Gastroesophageal sphincter (tissue), 3 donors: ENCODE data around the gene TRIM58.

ENCODE experiments used
- EP300 ChIP-seq: sonication (generic); formaldehyde crosslinking; IDR thresholded peaks from one replicate; pipeline ENCODE4 v1.6.1; 2017; ENCODE audit warnings: antibody characterized with exemption, mild to moderate bottlenecking
- POLR2A ChIP-seq, 2 donors: fragments of 450-650 bp; IDR thresholded peaks; one replicate each; pipeline ENCODE4 v1.6.1; 2017; ENCODE audit warnings: antibody characterized with exemption in 2 of 2, mild to moderate bottlenecking in 2 of 2, moderate library complexity in 1 of 2
- POLR2AphosphoS5 ChIP-seq: sonication (generic); formaldehyde crosslinking; IDR thresholded peaks from one replicate; pipeline ENCODE4 v1.6.1; 2017; ENCODE audit warnings: antibody characterized with exemption
- TF ChIP-seq, protein P1 (sequence below), 4 experiments: fragments of 200-600 bp in 2 of 4; fragments of 450-650 bp in 2 of 4; sonication (generic) in 1 of 4; IDR thresholded peaks; one replicate each; pipeline ENCODE4 v1.5.1; 2017 to 2019; ENCODE audit warnings: antibody characterized with exemption in 4 of 4, mild to moderate bottlenecking in 2 of 4, moderate library complexity in 2 of 4

DNA sequence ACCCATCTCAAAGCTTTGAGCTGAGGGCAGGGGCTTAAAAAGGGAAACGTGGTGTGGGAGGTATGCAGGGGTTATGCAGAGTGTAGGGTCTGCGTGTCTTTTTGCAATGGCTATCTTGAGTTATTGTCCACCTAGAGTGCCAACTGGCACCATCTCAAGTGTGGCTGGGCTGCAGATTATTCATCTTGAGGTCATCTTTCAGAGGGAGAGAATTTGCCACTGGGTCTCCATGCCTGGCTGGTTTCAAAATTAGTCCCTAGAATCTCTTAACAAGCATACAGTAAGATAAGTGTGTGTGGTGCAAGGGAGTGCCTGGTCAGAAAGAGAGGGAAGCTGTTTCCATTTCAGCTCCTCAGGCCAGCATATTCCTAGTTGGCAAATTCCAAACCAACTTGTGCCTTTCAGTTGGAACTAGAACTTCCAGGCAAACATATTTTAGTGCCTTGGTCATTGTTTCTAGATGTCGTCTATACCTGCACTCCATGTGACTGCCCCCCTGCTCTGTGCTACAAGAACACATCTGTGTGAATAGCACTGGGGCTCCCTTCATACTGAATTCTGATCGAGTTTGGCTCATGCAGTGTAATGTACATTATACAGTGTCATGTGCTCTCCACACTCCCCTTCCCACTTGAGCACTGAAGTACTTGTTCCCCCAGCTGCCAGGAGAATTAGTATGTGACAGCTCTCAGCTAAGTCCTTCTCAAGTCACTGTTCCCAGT is 58.1 kb downstream of the TRIM58 start:
- TF ChIP-seq, protein P1, sequence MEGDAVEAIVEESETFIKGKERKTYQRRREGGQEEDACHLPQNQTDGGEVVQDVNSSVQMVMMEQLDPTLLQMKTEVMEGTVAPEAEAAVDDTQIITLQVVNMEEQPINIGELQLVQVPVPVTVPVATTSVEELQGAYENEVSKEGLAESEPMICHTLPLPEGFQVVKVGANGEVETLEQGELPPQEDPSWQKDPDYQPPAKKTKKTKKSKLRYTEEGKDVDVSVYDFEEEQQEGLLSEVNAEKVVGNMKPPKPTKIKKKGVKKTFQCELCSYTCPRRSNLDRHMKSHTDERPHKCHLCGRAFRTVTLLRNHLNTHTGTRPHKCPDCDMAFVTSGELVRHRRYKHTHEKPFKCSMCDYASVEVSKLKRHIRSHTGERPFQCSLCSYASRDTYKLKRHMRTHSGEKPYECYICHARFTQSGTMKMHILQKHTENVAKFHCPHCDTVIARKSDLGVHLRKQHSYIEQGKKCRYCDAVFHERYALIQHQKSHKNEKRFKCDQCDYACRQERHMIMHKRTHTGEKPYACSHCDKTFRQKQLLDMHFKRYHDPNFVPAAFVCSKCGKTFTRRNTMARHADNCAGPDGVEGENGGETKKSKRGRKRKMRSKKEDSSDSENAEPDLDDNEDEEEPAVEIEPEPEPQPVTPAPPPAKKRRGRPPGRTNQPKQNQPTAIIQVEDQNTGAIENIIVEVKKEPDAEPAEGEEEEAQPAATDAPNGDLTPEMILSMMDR (IDR thresholded peaks at IDR 0.05), result no peak
- TF ChIP-seq POLR2A (IDR thresholded peaks at IDR 0.05), result no peak
- no peak for TF ChIP-seq POLR2AphosphoS5
- no peak for TF ChIP-seq EP300
